KG1 (cell line): ENCODE measurements around the gene MCCC2.
"Not testable (repeated sequence)": the region's sequence is repeated elsewhere in the genome, so short reads cannot be mapped to it uniquely, and the experiment has no call there.

Source experiments
- DNase-seq: peaks from one replicate; lab custom pipeline; 2025; lab: John Stamatoyannopoulos, UW

Gene MCCC2

DNA sequence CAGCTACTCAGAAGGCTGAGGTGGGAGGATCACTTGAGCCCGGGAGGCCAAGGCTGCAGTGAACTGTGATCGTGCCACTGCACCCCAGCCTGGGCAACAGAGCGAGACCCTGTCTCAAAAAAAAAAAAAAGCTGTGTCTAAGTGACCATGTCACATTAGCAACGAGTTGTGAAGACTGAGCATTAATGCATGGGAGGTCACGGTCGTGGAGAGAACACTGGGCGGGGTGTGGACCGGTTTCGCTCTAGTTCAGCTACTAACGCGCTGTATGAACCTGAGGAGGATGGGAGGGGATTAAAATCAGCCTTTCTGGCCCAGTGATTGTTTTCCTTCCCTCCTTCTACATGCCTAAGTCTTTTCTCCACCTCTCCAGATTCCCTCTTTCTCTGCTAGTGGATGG is 75.2 kb downstream of the MCCC2 start:
- no peak for DNase-seq

GRCh38 chr5:71663191-71663969 is 76.2 kb downstream of the MCCC2 start:
- no peak for DNase-seq

- not testable (repeated sequence) for DNase-seq
These were observed 77.5 kb downstream of the MCCC2 start for GRCh38 chr5:71664615-71665014.

- no peak for DNase-seq
These were observed 79.2 kb downstream of the MCCC2 start for GRCh38 chr5:71666321-71666720.

DNA sequence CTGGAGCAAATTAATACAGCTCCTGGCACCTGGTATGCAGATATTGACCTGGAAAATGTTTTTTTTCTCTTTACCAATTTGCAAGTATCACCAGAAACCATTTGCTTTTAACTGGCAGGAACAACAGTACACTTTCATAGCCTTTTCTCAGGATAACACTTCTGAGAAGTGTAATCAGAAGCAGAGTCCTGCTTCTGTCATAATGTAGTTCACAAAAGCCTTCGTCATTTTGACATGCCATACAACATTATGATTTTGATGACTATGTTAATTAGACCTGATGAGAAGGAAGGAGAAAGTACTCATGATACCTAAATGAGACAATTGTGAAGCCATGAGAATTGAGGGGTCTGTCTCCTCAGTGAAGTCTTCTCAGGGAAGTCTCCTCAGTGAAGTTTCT is 90.8 kb downstream of the MCCC2 start:
- DNase-seq = no peak

GRCh38 chr5:71679714-71680113 is 92.6 kb downstream of the MCCC2 start:
- DNase-seq = no peak

DNA sequence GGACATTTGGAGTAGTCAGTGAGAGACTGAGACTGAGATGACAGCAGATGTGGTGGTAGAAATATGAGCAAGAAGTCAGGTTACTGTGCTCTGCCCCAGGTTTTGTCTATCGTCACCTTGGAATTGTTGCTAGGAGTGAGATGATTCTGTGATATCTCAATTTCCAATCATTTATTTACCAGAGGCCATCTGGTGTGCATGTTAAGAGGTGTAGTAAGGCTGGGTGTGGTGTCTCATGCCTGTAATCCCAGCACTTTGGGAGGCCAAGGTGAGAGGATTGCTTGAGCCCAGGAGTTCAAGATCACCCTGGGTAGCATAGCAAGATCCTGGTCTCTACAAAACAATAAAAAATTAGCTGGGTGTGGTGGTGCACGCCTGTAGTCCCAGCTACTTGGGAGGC is 93.4 kb downstream of the MCCC2 start:
- DNase-seq = no peak

DNA sequence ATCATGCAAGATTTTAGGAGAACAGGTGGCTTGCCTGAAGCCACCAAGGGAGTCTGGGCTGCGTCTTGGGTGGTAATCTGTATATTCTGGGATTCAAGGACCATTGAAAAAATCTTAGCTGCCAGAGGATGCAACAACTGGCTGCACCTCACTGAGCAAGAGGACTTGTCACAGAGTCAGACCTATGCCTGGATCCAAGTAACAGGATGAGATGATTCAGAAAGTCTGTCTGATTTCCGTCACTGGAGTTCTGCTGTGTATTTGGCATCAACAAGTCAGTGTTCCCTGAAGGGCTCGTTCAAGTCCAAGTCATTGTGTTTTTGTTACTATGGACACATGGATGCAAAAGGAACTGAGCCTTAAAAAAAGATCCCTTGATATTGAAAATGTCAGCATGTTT is 94.2 kb downstream of the MCCC2 start:
- no peak for DNase-seq

DNA sequence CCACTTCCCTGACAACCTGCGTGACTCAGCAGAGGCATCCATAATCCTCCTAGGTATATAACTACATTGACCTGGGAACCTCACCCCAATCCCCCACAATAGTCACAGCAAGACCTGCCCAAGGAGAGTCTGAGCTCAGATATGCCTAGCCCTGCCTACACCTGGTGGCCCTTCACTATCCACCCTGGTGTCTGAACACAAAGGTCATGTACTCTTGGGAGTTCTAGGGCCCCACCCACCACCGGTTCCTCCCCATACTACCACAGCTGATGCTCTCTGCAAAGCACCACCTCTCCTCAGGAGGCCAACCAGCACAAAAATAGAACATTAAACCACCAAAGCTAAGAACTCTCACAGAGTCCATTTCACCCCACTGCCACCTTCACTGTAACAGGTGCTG is 97.2 kb downstream of the MCCC2 start:
- no peak for DNase-seq

GRCh38 chr5:71693828-71694427 is 106.8 kb downstream of the MCCC2 start:
- DNase-seq = no peak

GRCh38 chr5:71695071-71695470 is 107.9 kb downstream of the MCCC2 start:
- no peak for DNase-seq

GRCh38 chr5:71695595-71695994 is 108.5 kb downstream of the MCCC2 start:
- DNase-seq = no peak

GRCh38 chr5:71697967-71698366 is 110.8 kb downstream of the MCCC2 start:
- DNase-seq = no peak

GRCh38 chr5:71699233-71699632 is 112.1 kb downstream of the MCCC2 start:
- no peak for DNase-seq

- no peak for DNase-seq
These were observed 112.6 kb downstream of the MCCC2 start for GRCh38 chr5:71699751-71700150.

- DNase-seq = no peak
These were observed 113.7 kb downstream of the MCCC2 start for GRCh38 chr5:71700803-71701202.

GRCh38 chr5:71701407-71701806 is 114.3 kb downstream of the MCCC2 start:
- no peak for DNase-seq

GRCh38 chr5:71703941-71704340 is 116.8 kb downstream of the MCCC2 start:
- DNase-seq = no peak

GRCh38 chr5:71705421-71705820 is 118.3 kb downstream of the MCCC2 start:
- DNase-seq = no peak

- DNase-seq = no peak
These were observed 119.8 kb downstream of the MCCC2 start for GRCh38 chr5:71706906-71707305.
